Measurements from ENCODE around the gene TTC13. TPM values are rescaled to one million over a fixed set of nuclear protein-coding genes. Genes with fewer than 3 reads are reported as not detected.

Gene TTC13
- polyA plus RNA-seq, 1 of the 3 experiments (the other 2 are of a cell fraction), result 5.5 TPM

- Histone ChIP-seq H3K27ac (ENCODE audit: low read depth in 2 of 2, low read length in 1 of 2) (no peak overlapping the region), H3K36me3 (replicated peaks in 1 of 2; ENCODE audit: control insufficient read depth in 1 of 2, insufficient read depth in 2 of 2, low read length in 1 of 2) (no peaks in the 10 kb centered on the region), H3F3A (replicated peaks; ENCODE audit: insufficient read depth) (no peaks in the 10 kb centered on the region), H3K9me3 (no peaks in the 10 kb centered on the region), H2AFZ (ENCODE audit: low read depth) (no peak overlapping the region), H3K9me2 (no peaks in the 10 kb centered on the region), H3K4me3 (ENCODE audit: low read depth in 2 of 2, low read length in 1 of 2) (no peak overlapping the region), H3K9ac (no peak overlapping the region), H3K79me2 (ENCODE audit: insufficient read depth) (no peaks in the 10 kb centered on the region), H3K4me2 (no peak overlapping the region), H3K27me3 (ENCODE audit: insufficient read depth) (no peaks in the 10 kb centered on the region), H3K4me1 (ENCODE audit: control insufficient read depth in 1 of 2, insufficient read depth in 2 of 2, low read depth in 1 of 2, low read length in 1 of 2) (no peaks in the 10 kb centered on the region), H4K20me1 (ENCODE audit: insufficient read depth) (no peaks in the 10 kb centered on the region)
- ChIA-PET CTCF (no interaction called here), POLR2A (no interaction called here)
- no peak for DNase-seq
- TF ChIP-seq, protein P1, sequence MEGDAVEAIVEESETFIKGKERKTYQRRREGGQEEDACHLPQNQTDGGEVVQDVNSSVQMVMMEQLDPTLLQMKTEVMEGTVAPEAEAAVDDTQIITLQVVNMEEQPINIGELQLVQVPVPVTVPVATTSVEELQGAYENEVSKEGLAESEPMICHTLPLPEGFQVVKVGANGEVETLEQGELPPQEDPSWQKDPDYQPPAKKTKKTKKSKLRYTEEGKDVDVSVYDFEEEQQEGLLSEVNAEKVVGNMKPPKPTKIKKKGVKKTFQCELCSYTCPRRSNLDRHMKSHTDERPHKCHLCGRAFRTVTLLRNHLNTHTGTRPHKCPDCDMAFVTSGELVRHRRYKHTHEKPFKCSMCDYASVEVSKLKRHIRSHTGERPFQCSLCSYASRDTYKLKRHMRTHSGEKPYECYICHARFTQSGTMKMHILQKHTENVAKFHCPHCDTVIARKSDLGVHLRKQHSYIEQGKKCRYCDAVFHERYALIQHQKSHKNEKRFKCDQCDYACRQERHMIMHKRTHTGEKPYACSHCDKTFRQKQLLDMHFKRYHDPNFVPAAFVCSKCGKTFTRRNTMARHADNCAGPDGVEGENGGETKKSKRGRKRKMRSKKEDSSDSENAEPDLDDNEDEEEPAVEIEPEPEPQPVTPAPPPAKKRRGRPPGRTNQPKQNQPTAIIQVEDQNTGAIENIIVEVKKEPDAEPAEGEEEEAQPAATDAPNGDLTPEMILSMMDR (IDR thresholded peaks at IDR 0.05), result peak; percentile 22; the same call in 1 of the 2 replicates
- TF ChIP-seq, protein P2, sequence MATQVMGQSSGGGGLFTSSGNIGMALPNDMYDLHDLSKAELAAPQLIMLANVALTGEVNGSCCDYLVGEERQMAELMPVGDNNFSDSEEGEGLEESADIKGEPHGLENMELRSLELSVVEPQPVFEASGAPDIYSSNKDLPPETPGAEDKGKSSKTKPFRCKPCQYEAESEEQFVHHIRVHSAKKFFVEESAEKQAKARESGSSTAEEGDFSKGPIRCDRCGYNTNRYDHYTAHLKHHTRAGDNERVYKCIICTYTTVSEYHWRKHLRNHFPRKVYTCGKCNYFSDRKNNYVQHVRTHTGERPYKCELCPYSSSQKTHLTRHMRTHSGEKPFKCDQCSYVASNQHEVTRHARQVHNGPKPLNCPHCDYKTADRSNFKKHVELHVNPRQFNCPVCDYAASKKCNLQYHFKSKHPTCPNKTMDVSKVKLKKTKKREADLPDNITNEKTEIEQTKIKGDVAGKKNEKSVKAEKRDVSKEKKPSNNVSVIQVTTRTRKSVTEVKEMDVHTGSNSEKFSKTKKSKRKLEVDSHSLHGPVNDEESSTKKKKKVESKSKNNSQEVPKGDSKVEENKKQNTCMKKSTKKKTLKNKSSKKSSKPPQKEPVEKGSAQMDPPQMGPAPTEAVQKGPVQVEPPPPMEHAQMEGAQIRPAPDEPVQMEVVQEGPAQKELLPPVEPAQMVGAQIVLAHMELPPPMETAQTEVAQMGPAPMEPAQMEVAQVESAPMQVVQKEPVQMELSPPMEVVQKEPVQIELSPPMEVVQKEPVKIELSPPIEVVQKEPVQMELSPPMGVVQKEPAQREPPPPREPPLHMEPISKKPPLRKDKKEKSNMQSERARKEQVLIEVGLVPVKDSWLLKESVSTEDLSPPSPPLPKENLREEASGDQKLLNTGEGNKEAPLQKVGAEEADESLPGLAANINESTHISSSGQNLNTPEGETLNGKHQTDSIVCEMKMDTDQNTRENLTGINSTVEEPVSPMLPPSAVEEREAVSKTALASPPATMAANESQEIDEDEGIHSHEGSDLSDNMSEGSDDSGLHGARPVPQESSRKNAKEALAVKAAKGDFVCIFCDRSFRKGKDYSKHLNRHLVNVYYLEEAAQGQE (IDR thresholded peaks at IDR 0.05; ENCODE audit: low read depth, low read length), result no peak
- WGBS (ENCODE audit: low lambda C conversion rate), result 69% methylated on average over 13 of the region's 14 CpGs
Measured at GRCh38 chr1:231020139-231020601, 41.5 kb upstream of the TTC13 start.

DNA sequence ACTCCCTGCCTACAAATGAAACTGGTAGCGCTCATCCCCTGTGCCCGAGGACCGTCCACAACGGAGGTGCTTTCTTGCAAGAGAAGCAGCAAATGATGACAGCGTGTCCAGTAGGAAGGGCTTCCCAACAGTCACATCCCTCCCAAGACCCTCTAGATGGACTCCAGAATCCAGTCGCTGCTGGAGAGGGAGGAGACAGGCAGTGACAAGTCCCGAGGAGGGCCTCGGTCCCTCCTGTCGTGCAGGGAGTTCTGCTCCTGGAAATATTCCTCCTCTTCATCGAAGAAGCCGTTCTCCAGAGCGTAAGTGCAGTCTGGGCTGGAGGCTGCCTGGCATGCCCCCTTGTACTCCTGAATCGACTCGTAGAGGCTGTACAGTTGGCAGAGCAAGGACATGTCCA, 41.0 kb upstream of the TTC13 start:
- no peaks in the 10 kb centered on the region for H3K36me3 ChIP-seq (replicated peaks in 1 of 2; ENCODE audit: control insufficient read depth in 1 of 2, insufficient read depth in 2 of 2, low read length in 1 of 2)
- H3F3A ChIP-seq (replicated peaks; ENCODE audit: insufficient read depth), result no peaks in the 10 kb centered on the region
- no peaks in the 10 kb centered on the region for H3K4me1 ChIP-seq (ENCODE audit: control insufficient read depth in 1 of 2, insufficient read depth in 2 of 2, low read depth in 1 of 2, low read length in 1 of 2)
- H2AFZ ChIP-seq (ENCODE audit: low read depth), result no peak overlapping the region
- no peak overlapping the region for H3K27ac ChIP-seq (ENCODE audit: low read depth in 2 of 2, low read length in 1 of 2)
- no peak overlapping the region for H3K4me3 ChIP-seq (ENCODE audit: low read depth in 2 of 2, low read length in 1 of 2)
- H3K9ac ChIP-seq, result no peak overlapping the region
- 91% methylated on average over 11 of the region's 14 CpGs for WGBS (ENCODE audit: low lambda C conversion rate)
- no peaks in the 10 kb centered on the region for H3K27me3 ChIP-seq (ENCODE audit: insufficient read depth)
- no peaks in the 10 kb centered on the region for H4K20me1 ChIP-seq (ENCODE audit: insufficient read depth)
- no peak overlapping the region for H3K4me2 ChIP-seq
- POLR2A ChIA-PET, result no interaction called here
- H3K9me2 ChIP-seq, result no peaks in the 10 kb centered on the region
- CTCF ChIA-PET, result no interaction called here
- H3K9me3 ChIP-seq, result no peaks in the 10 kb centered on the region
- DNase-seq, result no peak
- no peaks in the 10 kb centered on the region for H3K79me2 ChIP-seq (ENCODE audit: insufficient read depth)
- TF ChIP-seq YY1 (IDR thresholded peaks at IDR 0.05; ENCODE audit: low read depth), result no peak
- no peak for TF ChIP-seq USF2 (IDR thresholded peaks at IDR 0.05; ENCODE audit: borderline replicate concordance, low read depth, low read length)
- no peak for TF ChIP-seq FOXM1 (IDR thresholded peaks at IDR 0.05; ENCODE audit: low read depth)
- TF ChIP-seq, protein P3, sequence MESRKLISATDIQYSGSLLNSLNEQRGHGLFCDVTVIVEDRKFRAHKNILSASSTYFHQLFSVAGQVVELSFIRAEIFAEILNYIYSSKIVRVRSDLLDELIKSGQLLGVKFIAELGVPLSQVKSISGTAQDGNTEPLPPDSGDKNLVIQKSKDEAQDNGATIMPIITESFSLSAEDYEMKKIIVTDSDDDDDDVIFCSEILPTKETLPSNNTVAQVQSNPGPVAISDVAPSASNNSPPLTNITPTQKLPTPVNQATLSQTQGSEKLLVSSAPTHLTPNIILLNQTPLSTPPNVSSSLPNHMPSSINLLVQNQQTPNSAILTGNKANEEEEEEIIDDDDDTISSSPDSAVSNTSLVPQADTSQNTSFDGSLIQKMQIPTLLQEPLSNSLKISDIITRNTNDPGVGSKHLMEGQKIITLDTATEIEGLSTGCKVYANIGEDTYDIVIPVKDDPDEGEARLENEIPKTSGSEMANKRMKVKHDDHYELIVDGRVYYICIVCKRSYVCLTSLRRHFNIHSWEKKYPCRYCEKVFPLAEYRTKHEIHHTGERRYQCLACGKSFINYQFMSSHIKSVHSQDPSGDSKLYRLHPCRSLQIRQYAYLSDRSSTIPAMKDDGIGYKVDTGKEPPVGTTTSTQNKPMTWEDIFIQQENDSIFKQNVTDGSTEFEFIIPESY (IDR thresholded peaks at IDR 0.05; ENCODE audit: borderline replicate concordance, low read depth), result no peak
- TF ChIP-seq SMC3 (IDR thresholded peaks at IDR 0.05; ENCODE audit: low read depth, low read length), result no peak
- no peak for TF ChIP-seq TEAD4 (IDR thresholded peaks at IDR 0.05; ENCODE audit: borderline replicate concordance, insufficient read depth)
- TF ChIP-seq EZH2phosphoT487 (IDR thresholded peaks at IDR 0.05; ENCODE audit: borderline replicate concordance, low read depth), result no peak
- no peak for TF ChIP-seq NRF1 (IDR thresholded peaks at IDR 0.05; ENCODE audit: low read depth, low read length)
- TF ChIP-seq NFIC (IDR thresholded peaks at IDR 0.05; ENCODE audit: borderline replicate concordance), result no peak
- TF ChIP-seq, protein P1 (IDR thresholded peaks at IDR 0.05), result no peak
- no peak for TF ChIP-seq RFX5 (IDR thresholded peaks at IDR 0.05; ENCODE audit: low read length)

All from SK-N-SH (cell line).